Right cardiac atrium (tissue), 5 donors: ENCODE measurements around the gene DPM1. TPM values are rescaled to one million over a fixed set of nuclear protein-coding genes. Genes with fewer than 3 reads are reported as not detected.
A peak's percentile ranks its signal among the peaks of the same experiment; 100 is the strongest.

ENCODE experiments used
- ATAC-seq, 2 donors: fragments of 200-7000 bp; cut with Tn5 transposase; one replicate each; pipeline versions ENCODE4 v1.8.0 to v1.9.1; 2020; ENCODE audit warnings: moderate library complexity in 2 of 2, mild to moderate bottlenecking in 1 of 2
- DNase-seq, 3 donors: peaks; one replicate each; pipeline ENCODE4 v3.0.0-alpha.2; 2020
- H3K27ac ChIP-seq: one replicate; pipeline ENCODE4 v1.5.1; 2013; ENCODE audit warnings: mild to moderate bottlenecking, low read length, control low read depth, moderate library complexity
- H3K27me3 ChIP-seq: one replicate; pipeline ENCODE4 v1.6.1; 2013; ENCODE audit not compliant: control insufficient read depth, insufficient read depth
- H3K4me1 ChIP-seq: one replicate; pipeline ENCODE4 v1.6.1; 2013; ENCODE audit warnings: low read length; ENCODE audit not compliant: control insufficient read depth, insufficient read depth
- H3K4me3 ChIP-seq: one replicate; pipeline ENCODE4 v1.5.1; 2013; ENCODE audit warnings: low read length, control low read depth
- H3K9me3 ChIP-seq: one replicate; pipeline ENCODE4 v1.6.1; 2013; ENCODE audit warnings: low read length; ENCODE audit not compliant: control insufficient read depth
- WGBS: extraction: QIAGEN DNeasy Blood & Tissue Kit; methylation state at CpG from one replicate; pipeline ENCODE4 v1.1.7; 2013; 5-methylcytosine and 5-hydroxymethylcytosine counted together
- intact Hi-C, 4 donors: fragments of 100-400 bp; cut with DNase I; formaldehyde crosslinking; loops; one replicate each; pipeline versions ENCODE4 v1.11.0 to v1.14.0; 2022 to 2023
- polyA plus RNA-seq: library from polyadenylated mRNA; stranded (reverse); fragments of 200-250 nt; gene quantifications from one replicate; pipeline ENCODE4 v1.2.3, GENCODE V29; 2013
- total RNA-seq, 4 donors: library from RNA; stranded (reverse); fragmentation: NEBNext Ultra II Directional; extraction: Animal tissue kit (Norgen Biotek cat#: 25700); gene quantifications; one replicate each; pipeline ENCODE4 v1.2.1, GENCODE V29; 2021
- donor health status: healthy with polysubstance abuse.
- donor health status: DM: no; HTN: yes; CAD: no.
- donor health status: DM: no; HTN: no; CAD: no.
- donor health status: DM: no; HTN: yes; CAD: no; lungs with severe emphysema.
- donor health status: DM: yes; HTN: yes; CAD: no.

Gene DPM1
- total and polyA plus RNA-seq, 5 donors, result 36.1 to 61.2 (median 41.0) TPM

GRCh38 chr20:50895111-50895830 is 63.1 kb downstream of the DPM1 start:
- Histone ChIP-seq H3K4me3 (no peak overlapping the region), H3K9me3 (no peaks in the 10 kb centered on the region), H3K27me3 (no peaks in the 10 kb centered on the region), H3K4me1 (no peaks in the 10 kb centered on the region), H3K27ac (no peak overlapping the region)
- ATAC-seq, result no peak
- DNase-seq, result no peak
- WGBS, result 91% methylated on average over 8 of the region's 8 CpGs
- intact Hi-C loops, result no loop called here

GRCh38 chr20:50893620-50894019 is 64.7 kb downstream of the DPM1 start:
- H3K4me1 ChIP-seq, result no peaks in the 10 kb centered on the region
- no peak for ATAC-seq
- H3K4me3 ChIP-seq, result no peak overlapping the region
- 95% methylated on average over 7 of the region's 7 CpGs for WGBS
- intact Hi-C loops, result no loop called here
- H3K27me3 ChIP-seq, result no peaks in the 10 kb centered on the region
- no peaks in the 10 kb centered on the region for H3K9me3 ChIP-seq
- DNase-seq, result no peak
- H3K27ac ChIP-seq, result no peak overlapping the region

- no peak for ATAC-seq
- Histone ChIP-seq H3K9me3 (no peaks in the 10 kb centered on the region), H3K27ac (no peak overlapping the region), H3K27me3 (no peaks in the 10 kb centered on the region), H3K4me3 (no peak overlapping the region), H3K4me1 (no peaks in the 10 kb centered on the region)
- no peak for DNase-seq
- WGBS, result 93% methylated on average over 8 of the region's 8 CpGs
- intact Hi-C loops, result no loop called here
Measured at GRCh38 chr20:50892394-50892793, 65.9 kb downstream of the DPM1 start.

GRCh38 chr20:50891138-50891537 is 67.2 kb downstream of the DPM1 start:
- ATAC-seq, result peak in 1 of 2 donors; percentile 65
- intact Hi-C loops, result no loop called here
- Histone ChIP-seq H3K27ac (no peak overlapping the region), H3K4me1 (no peaks in the 10 kb centered on the region), H3K9me3 (no peaks in the 10 kb centered on the region), H3K27me3 (no peaks in the 10 kb centered on the region), H3K4me3 (no peak overlapping the region)
- 75% methylated on average over 5 of the region's 5 CpGs for WGBS
- no peak for DNase-seq

GRCh38 chr20:50887576-50887975 is 70.8 kb downstream of the DPM1 start:
- DNase-seq (no peak), ATAC-seq (no peak)
- Histone ChIP-seq H3K27me3 (no peaks in the 10 kb centered on the region), H3K27ac (no peak overlapping the region), H3K4me3 (no peak overlapping the region), H3K4me1 (no peaks in the 10 kb centered on the region), H3K9me3 (no peaks in the 10 kb centered on the region)
- intact Hi-C loops, result no loop called here
- WGBS, result 75% methylated on average over 3 of the region's 3 CpGs

- Histone ChIP-seq H3K4me1 (no peaks in the 10 kb centered on the region), H3K27ac (no peak overlapping the region), H3K4me3 (no peak overlapping the region), H3K27me3 (no peaks in the 10 kb centered on the region), H3K9me3 (no peaks in the 10 kb centered on the region)
- ATAC-seq (no peak), DNase-seq (no peak)
- WGBS, result 82% methylated on average over 12 of the region's 12 CpGs
- intact Hi-C loops, result no loop called here
Measured at GRCh38 chr20:50886184-50886790, 72.0 kb downstream of the DPM1 start.

GRCh38 chr20:50885781-50886180 is 72.6 kb downstream of the DPM1 start:
- no peaks in the 10 kb centered on the region for H3K4me1 ChIP-seq
- H3K9me3 ChIP-seq, result no peaks in the 10 kb centered on the region
- ATAC-seq, result no peak
- no peak for DNase-seq
- intact Hi-C loops, result no loop called here
- H3K4me3 ChIP-seq, result no peak overlapping the region
- no peaks in the 10 kb centered on the region for H3K27me3 ChIP-seq
- whole genome bisulfite sequencing, result 90% methylated on average over 5 of the region's 5 CpGs
- H3K27ac ChIP-seq, result no peak overlapping the region

- Histone ChIP-seq H3K9me3 (no peaks in the 10 kb centered on the region), H3K27me3 (no peaks in the 10 kb centered on the region), H3K4me3 (no peak overlapping the region), H3K27ac (no peak overlapping the region), H3K4me1 (no peaks in the 10 kb centered on the region)
- no peak for DNase-seq
- intact Hi-C loops, result no loop called here
- peak in 1 of 2 donors; percentile 17 for ATAC-seq
- WGBS, result 78% methylated on average over 7 of the region's 7 CpGs
Measured at GRCh38 chr20:50885068-50885467, 73.3 kb downstream of the DPM1 start.

Other genes starting within 250 kb of the DPM1 start
- gene PARD6B, start 227.0 kb downstream of the DPM1 start, total RNA-seq, result 1 to 10 TPM; 2.5 to 5.2 (median 3.5) TPM
- gene PARD6B, start 227.0 kb downstream of the DPM1 start, polyA plus RNA-seq, result 0.93 TPM
- gene BCAS4, start 163.5 kb downstream of the DPM1 start, total RNA-seq, result 1 to 10 TPM; 1.6 to 3.5 (median 2.2) TPM
- 2.4 TPM for gene BCAS4, start 163.5 kb downstream of the DPM1 start, polyA plus RNA-seq
- gene ADNP, start 27.1 kb downstream of the DPM1 start, total RNA-seq, result 10 to 100 TPM; 35.7 to 44.1 (median 39.6) TPM
- gene ADNP, start 27.1 kb downstream of the DPM1 start, polyA plus RNA-seq, result 16.3 TPM
- gene MOCS3, start 286 bp upstream of the DPM1 start, total RNA-seq, result 1 to 10 TPM; 2.5 to 3.1 (median 2.9) TPM
- gene MOCS3, start 286 bp upstream of the DPM1 start, polyA plus RNA-seq, result 1.7 TPM
- 1 to 10 TPM in 3 of 4 donors, under 1 TPM in 1; 0.65 to 1.7 (median 1.3) TPM for gene KCNG1, start 64.6 kb upstream of the DPM1 start, total RNA-seq
- 0.41 TPM for gene KCNG1, start 64.6 kb upstream of the DPM1 start, polyA plus RNA-seq